Myocyte (in vitro differentiated cells): Measurements from ENCODE around the gene KRTAP8-1. TPM values are rescaled to one million over a fixed set of nuclear protein-coding genes. Genes with fewer than 3 reads are reported as not detected.

ENCODE experiments used
- DNase-seq: peaks from one replicate; pipeline ENCODE4 v3.0.0-alpha.2; 2012; ENCODE audit warnings: low read depth
- polyA plus RNA-seq: library from polyadenylated mRNA; unstranded; fragments of >200 nt; gene quantifications from one replicate; pipeline ENCODE4 v1.2.1, GENCODE V29; 2012; ENCODE audit warnings: missing spikeins
- total RNA-seq: library from RNA; depleted of rRNA; stranded (reverse); fragments of >200 nt; gene quantifications from 2 replicates; pipeline ENCODE4 v1.2.3, GENCODE V29; 2014

KRTAP8-1 gene, protein sequence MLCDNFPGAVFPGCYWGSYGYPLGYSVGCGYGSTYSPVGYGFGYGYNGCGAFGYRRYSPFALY
- total RNA-seq, result not detected in 2 replicates
- polyA plus RNA-seq, result not detected

DNA sequence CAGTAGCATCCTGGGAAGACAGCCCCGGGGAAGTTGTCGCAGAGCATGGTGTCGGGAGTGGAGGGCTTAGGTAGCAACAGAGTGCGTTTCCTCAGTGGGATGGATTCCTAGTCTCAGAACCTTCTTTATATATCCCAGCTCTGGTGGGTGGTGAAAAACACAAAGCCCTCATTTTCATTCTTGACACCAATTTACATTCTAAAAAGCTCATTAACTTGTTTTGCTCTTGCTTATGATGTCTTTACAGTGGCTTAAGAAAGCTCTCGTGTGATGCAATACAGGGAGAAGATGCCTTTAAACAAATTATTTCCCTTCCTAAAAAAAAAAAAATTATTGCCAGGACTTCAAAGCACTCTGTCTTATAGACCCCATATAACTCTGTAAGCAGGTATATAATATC lies at the start of gene KRTAP8-1:
KRTAP8-1 (minus strand) TSS at position 101 of the 400 bp plus-strand sequence; CDS start at position 47, 54 bp downstream.
- DNase-seq, result no peak

DNA sequence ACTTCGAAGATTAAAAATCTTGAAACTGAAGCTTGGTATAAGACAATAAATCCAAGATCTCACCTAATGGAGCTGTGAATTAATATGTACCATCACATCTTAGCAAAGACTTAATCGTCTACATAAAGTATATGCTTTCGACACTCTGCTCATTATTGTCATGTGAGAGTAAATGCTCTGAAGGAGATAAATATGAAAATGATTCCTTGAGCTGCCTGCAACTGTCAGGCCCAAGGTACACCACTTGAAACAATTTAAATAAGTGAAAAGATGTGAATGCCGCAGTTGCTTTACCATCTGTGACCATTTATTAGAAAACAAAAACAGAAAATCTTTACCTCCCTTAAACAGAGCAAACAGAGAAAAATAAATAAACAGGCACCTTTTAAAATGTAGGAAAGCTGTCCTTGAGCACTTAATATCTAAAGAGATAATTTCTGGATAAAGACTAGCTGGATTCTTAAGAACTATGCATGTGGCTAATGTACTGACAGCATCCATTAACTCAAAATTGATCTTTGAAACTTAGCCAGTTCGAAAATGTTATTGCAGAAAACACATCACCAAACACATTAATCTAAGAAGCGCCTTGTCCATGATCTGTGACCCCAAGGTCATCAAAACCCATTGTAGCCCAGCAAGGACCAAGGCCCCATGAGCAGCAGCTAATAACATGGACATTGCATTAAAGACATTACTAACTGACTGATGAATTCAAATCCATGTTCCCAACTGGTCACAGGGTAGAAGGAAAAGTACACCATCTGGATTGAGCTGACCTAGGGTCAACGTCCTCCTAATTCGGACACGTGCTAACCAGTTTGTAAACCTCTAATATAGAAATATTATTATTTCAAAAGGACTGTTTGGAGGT lies 34.8 kb upstream of the KRTAP8-1 start:
- DNase-seq, result no peak

DNA sequence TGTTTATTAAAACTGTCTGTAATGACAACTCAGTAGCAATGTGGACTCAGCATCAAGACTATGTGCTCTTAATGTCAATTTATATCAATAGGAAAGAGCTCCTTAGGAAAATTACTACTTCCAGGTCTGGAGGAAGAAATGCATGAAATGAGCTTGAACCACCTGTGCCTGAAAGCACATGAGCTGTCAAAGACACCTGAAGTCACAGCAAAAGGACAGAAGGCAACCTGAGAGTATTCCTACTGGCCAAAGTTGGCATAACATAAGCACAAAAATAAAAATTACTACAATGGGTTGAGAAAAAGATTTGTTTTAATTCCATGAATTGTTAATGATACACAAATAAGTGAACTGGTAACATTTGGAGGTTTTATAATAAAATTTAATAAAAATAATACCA lies 29.9 kb upstream of the KRTAP8-1 start:
- no peak for DNase-seq

DNA sequence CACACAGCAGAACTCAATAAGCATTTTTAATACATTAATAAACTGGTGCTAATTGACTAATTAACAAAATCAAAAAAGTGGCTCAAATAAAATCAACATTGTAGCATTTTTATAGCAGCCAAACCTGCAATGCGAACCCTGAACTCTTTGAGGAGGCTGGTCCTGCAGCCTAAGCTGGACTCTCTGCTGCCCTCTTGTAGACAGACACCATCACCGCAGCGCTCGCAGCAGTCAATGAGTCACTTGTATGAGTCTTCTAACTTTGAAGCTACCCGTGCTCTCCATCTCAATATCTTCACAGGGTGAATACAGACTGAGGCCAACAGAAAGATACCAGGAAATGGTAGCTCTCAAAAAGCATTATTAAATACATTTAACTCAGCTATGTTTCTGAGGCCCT lies 26.2 kb upstream of the KRTAP8-1 start:
- no peak for DNase-seq

DNA sequence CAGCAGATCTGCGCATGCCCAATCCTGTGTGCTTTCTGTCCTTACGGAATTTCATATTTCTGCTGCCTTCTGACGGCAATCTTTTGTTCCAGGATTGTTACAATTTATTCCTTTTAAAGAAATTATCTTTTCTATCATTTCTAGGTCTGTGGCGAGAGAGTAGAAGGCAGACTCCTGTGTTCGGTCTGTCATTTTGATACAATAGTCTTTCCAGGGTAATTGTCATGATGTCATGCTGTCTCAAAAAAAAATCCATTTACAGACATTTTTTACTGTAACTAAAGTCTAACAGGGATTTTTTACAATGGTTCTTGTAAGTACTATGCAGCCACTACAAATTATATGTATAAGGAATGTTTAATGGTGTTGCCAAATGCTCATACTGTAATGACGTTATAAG lies 25.5 kb upstream of the KRTAP8-1 start:
- DNase-seq, result no peak

DNA sequence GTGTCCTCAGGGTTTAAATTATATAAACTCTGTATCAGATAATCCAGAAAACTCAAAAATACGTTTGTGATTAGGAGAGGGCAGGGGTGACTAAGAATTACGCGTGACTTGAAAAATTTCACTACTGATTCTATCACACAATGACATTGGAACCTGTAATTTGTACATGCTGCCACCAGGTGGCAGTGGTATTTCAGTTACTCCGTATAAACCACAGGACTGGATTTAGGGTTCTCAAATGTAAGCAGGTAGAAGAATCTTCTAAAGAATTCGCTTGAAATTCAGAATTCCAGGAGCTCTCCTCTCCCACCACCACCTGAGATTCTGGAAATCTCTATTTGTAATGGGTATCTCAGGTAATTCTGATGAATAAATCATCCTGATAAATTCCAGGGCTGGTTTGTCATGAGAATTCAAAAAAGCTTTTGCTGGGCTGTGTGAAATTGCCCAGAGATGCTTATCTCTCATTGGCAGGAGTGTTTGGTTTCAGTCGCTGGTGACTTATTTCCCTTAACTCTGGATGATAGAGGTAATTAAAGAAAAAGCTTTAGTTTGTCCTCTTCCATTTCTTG lies 18.2 kb upstream of the KRTAP8-1 start:
- DNase-seq, result no peak

DNA sequence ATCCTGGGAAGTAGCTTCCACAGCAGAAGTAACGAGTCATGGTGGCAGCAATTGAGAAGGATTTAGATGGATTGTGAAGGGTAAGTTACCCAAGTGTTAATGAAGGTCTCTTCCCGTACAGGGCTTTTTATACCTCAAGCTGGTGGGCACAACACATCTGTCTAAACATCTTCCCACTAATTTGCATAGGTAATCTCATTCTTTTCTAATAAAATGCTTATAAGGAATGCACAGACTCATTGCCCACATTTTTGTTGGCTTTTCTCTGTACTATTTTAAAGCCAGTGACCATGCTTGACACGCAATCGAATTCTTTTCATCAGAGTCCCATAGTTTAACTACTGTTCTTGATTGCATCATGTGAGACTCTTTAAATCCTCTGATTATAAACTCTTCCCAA lies 16.6 kb upstream of the KRTAP8-1 start, which contains the start of gene KRTAP7-1:
KRTAP7-1 (minus strand) TSS at position 101 of the 400 bp plus-strand sequence; CDS start at position 40, 61 bp downstream.
- DNase-seq, result no peak

DNA sequence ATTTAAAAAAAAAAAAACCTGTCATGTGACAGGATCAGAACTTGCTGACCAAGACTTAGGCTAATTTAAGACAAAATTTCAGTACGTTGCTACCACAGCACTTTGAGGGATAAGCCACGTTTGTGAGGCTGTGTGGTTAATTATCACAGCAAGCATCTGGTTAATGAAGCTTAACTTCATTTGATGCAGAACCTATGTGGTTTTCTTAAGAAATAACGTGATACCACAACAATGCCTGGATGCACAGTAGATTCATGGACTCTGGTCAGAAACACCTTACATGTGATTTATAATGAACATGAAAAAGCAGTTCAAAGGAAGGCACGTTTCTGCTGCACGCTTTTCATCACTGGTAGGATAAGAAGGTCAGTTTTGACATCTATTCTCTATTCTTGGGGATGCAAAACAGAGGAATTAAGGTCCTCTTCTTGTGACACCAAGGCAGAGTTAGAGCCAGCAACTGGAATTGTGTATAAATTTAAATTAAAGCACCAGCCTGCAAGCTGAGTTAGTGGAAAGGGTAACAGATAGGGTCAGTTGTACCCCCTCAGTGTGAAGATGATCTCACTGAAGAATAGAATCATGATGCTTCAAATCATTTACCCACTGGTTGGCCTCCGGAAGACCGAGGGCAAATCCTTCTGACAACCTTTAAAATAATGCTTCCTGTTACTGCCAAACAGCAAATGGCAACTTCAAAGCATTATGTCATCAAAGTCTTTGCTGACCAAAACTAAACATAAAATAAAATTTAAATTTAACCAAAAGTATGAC lies 6.0 kb upstream of the KRTAP8-1 start:
- no peak for DNase-seq

DNA sequence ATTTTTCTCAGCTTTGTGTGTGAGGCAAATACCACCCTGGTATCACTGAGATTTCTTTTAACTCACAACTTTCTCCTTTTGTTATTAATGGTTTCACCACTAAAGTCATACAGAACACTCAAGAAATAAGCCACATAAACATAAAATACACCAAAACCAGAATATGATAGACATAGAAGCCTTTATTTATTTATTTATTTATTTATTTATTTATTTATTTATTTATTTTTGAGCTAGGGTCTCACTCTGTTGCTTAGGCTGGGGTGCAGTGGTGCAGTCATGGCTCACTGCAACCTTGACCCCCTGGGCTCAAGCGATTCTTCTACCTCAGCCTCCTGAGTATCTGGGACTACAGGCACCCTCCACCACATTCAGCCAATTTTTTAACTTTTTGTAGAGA lies 12.5 kb downstream of the KRTAP8-1 start:
- DNase-seq, result no peak

DNA sequence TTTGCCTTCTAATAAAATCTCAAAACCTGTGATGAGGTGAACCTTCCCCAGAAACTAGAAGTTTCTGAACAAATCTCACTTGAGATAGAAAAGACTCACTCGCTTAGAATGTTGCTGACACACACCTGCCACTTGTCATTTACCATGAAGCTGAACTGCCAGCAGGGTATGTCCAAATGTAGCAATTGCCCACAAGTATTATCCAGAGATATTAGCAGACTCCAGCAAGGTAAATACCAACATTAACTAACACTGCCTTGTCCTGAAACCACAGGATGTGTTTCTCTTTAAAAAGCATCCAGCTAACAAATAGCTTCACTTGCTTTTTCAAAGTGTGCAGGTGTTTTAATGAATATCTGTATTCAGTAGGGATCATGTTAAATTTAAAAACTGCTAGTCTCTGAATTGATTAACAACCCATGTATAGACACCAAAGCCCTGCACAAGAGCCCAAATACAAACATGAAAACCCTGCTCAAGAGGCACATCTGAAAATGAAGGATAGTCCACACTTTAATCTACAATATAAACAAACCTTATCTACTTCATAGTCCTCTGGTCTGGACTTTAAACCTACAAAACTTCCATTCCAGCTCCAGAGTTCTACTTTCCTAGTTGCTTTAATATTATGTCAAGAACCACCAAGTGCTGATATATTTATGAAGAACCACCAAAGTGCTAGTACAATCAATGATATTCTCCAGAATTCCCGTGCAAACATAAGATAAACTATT lies 19.3 kb downstream of the KRTAP8-1 start:
- no peak for DNase-seq

DNA sequence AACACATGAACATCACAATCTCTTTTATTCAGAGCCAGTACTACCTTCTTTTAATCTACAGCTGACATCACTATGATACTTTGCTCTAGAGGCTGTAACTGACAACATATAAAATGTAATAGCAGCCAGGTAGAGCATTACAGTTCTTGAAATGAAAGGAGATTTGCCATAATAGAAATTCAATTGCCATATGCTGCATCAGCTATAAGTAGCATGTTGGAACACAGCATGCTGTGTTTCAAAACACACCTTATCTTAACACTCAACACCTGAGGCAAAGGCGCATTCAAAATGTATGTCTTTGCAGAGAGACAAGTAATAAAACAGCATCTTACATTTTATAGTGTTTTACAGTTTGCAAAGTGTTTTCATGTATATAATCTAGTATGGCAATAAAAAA lies 33.8 kb downstream of the KRTAP8-1 start:
- no peak for DNase-seq

DNA sequence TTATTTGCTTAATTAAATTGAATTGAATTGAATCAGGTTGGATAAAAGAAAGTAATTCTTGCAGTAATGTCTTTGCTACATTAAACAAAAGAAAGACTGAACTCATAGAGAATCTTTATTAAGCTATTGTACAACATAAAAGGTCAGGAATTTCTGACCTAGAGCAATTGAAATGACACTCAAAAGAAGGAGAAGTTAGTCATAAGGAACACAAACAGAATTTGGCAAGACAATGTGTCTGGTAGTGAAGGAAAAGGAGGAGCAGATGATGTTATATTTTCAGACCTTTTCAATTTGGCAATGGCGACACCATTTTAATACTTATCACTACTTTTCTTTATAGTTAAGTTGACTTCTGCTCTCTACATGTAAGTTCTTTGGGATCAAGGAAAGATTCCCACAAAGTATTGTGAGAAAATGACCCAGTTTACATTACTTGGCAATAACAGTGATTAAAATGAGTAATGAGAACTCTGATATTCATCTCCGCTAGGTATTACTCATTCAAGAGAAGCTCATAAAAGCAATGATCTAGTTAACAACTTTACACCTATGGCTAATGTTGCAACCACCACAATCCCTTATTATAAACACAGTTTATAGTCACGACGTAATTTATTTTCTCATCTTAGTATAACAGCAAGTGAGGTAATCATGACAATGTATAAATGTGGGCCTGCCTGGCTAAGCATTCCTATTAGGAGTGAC lies 43.2 kb downstream of the KRTAP8-1 start:
- no peak for DNase-seq

Other genes with a start within 250 kb of the KRTAP8-1 start
- not detected in 2 replicates for gene KRTAP22-2, start 222.9 kb downstream of the KRTAP8-1 start, total RNA-seq
- gene KRTAP6-3, start 220.8 kb downstream of the KRTAP8-1 start, total RNA-seq, result not detected in 2 replicates
- gene KRTAP6-2, start 214.4 kb downstream of the KRTAP8-1 start, total RNA-seq, result not detected in 2 replicates
- gene KRTAP22-1, start 212.2 kb downstream of the KRTAP8-1 start, total RNA-seq, result not detected in 2 replicates
- not detected in 2 replicates for gene KRTAP6-1, start 199.3 kb downstream of the KRTAP8-1 start, total RNA-seq
- gene KRTAP20-1, start 196.8 kb downstream of the KRTAP8-1 start, total RNA-seq, result not detected in 2 replicates
- not detected in 2 replicates for gene KRTAP20-4, start 192.6 kb downstream of the KRTAP8-1 start, total RNA-seq
- gene KRTAP20-2, start 178.1 kb downstream of the KRTAP8-1 start, total RNA-seq, result not detected in 2 replicates
- not detected in 2 replicates for gene KRTAP20-3, start 170.4 kb downstream of the KRTAP8-1 start, total RNA-seq
- gene KRTAP21-3, start 94.5 kb downstream of the KRTAP8-1 start, total RNA-seq, result not detected in 2 replicates
- gene KRTAP21-2, start 66.0 kb downstream of the KRTAP8-1 start, total RNA-seq, result not detected in 2 replicates
- not detected in 2 replicates for gene KRTAP21-1, start 57.8 kb downstream of the KRTAP8-1 start, total RNA-seq
- not detected in 2 replicates for gene KRTAP7-1, start 16.5 kb upstream of the KRTAP8-1 start, total RNA-seq
- gene KRTAP11-1, start 68.3 kb upstream of the KRTAP8-1 start, total RNA-seq, result not detected in 2 replicates
- not detected in 2 replicates for gene KRTAP19-8, start 225.2 kb upstream of the KRTAP8-1 start, total RNA-seq